Prostate gland (tissue), 2 donors: ENCODE measurements around the gene NEO1. TPM values are rescaled to one million over a fixed set of nuclear protein-coding genes. Genes with fewer than 3 reads are reported as not detected.

Experiments used
- DNase-seq: peaks from one replicate; pipeline ENCODE4 v3.0.0-alpha.2; 2019; ENCODE audit warnings: low spot score
- H3K27ac ChIP-seq, 2 donors: fragments of 200-600 bp; sonication (generic); 2 replicates each; pipeline ENCODE4 v1.5.1; 2017 to 2019
- H3K27me3 ChIP-seq: fragments of 200-600 bp; sonication (generic); replicated peaks from 2 replicates; pipeline ENCODE4 v1.5.1; 2019; ENCODE audit not compliant: insufficient read depth
- H3K36me3 ChIP-seq, 2 donors: fragments of 200-600 bp; sonication (generic); 1 replicate in 1 of 2; 2 replicates in 1 of 2; pipeline versions ENCODE4 v1.5.1 to v1.8.1; 2017 to 2019
- H3K4me1 ChIP-seq: fragments of 200-600 bp; sonication (generic); replicated peaks from 2 replicates; pipeline ENCODE4 v1.5.1; 2019
- H3K4me3 ChIP-seq, 2 donors: fragments of 200-600 bp; sonication (generic); 2 replicates each; pipeline ENCODE4 v1.5.1; 2017 to 2019
- H3K9me3 ChIP-seq: fragments of 200-600 bp; sonication (generic); 2 replicates; pipeline ENCODE4 v1.5.1; 2017
- CTCF ChIP-seq, 4 experiments: fragments of 200-600 bp in 2 of 4; fragments of 450-650 bp in 2 of 4; sonication (generic) in 2 of 4; IDR thresholded peaks; 1 replicate in 3 of 4; 2 replicates in 1 of 4; pipeline ENCODE4 v1.5.1; 2016 to 2019; ENCODE audit warnings: antibody characterized with exemption in 4 of 4, mild to moderate bottlenecking in 2 of 4, moderate library complexity in 2 of 4
- POLR2A ChIP-seq: fragments of 450-650 bp; IDR thresholded peaks from one replicate; pipeline ENCODE4 v1.6.1; 2016; ENCODE audit warnings: antibody characterized with exemption, mild to moderate bottlenecking
- POLR2AphosphoS5 ChIP-seq: sonication (generic); formaldehyde crosslinking; IDR thresholded peaks from one replicate; pipeline ENCODE4 v1.6.1; 2017; ENCODE audit warnings: antibody characterized with exemption
- WGBS: methylation state at CpG from one replicate; pipeline ENCODE4 v1.1.5; 2018; 5-methylcytosine and 5-hydroxymethylcytosine counted together
- intact Hi-C: fragments of 100-400 bp; cut with DNase I; formaldehyde crosslinking; loops from one replicate; pipeline ENCODE4 v1.14.2; 2022
- total RNA-seq, 2 donors: library from RNA; depleted of rRNA; stranded (reverse); fragments of >200 nt; gene quantifications; one replicate each; pipeline ENCODE4 v1.1.0, GENCODE V29; 2016

The NEO1 gene
- total RNA-seq, 2 donors from 2014 or later: 75.0 to 80.7 TPM

GRCh38 chr15:73323374-73323955 lies 271.2 kb downstream of the NEO1 start:
- H3K4me1 ChIP-seq: no peaks in the 10 kb centered on the region
- H3K4me3 ChIP-seq: no peak overlapping the region
- DNase-seq: no peak
- H3K27me3 ChIP-seq: no peaks in the 10 kb centered on the region
- H3K27ac ChIP-seq: no peak overlapping the region
- 91% methylated on average over 30 of the region's 30 CpGs for WGBS
- TF ChIP-seq CTCF (IDR thresholded peaks at IDR 0.05) (no peak), POLR2A (no peak), POLR2AphosphoS5 (no peak)
- intact Hi-C loops: no loop called here
- no peaks in the 10 kb centered on the region for H3K36me3 ChIP-seq
- no peaks in the 10 kb centered on the region for H3K9me3 ChIP-seq

GRCh38 chr15:73323956-73324355 lies 271.7 kb downstream of the NEO1 start:
- Histone ChIP-seq H3K4me1 (no peaks in the 10 kb centered on the region), H3K9me3 (no peaks in the 10 kb centered on the region), H3K27ac (no peak overlapping the region), H3K27me3 (no peaks in the 10 kb centered on the region), H3K36me3 (no peaks in the 10 kb centered on the region), H3K4me3 (no peak overlapping the region)
- no peak for TF ChIP-seq CTCF (IDR thresholded peaks at IDR 0.05)
- DNase-seq: no peak
- intact Hi-C loops: no loop called here
- WGBS: 94% methylated on average over 16 of the region's 16 CpGs

GRCh38 chr15:73324496-73325170 lies 272.4 kb downstream of the NEO1 start:
- DNase-seq: no peak
- intact Hi-C loops: no loop called here
- TF ChIP-seq POLR2A (no peak), CTCF (IDR thresholded peaks at IDR 0.05) (no peak), POLR2AphosphoS5 (no peak)
- Histone ChIP-seq H3K27ac (no peak overlapping the region), H3K27me3 (no peaks in the 10 kb centered on the region), H3K9me3 (no peaks in the 10 kb centered on the region), H3K4me3 (no peak overlapping the region), H3K4me1 (no peaks in the 10 kb centered on the region), H3K36me3 (no peaks in the 10 kb centered on the region)
- 87% methylated on average over 16 of the region's 16 CpGs for WGBS

GRCh38 chr15:73325191-73325861 lies 273.1 kb downstream of the NEO1 start:
- WGBS: 72% methylated on average over 29 of the region's 29 CpGs
- Histone ChIP-seq H3K9me3 (no peaks in the 10 kb centered on the region), H3K4me1 (no peaks in the 10 kb centered on the region), H3K36me3 (no peaks in the 10 kb centered on the region), H3K27me3 (no peaks in the 10 kb centered on the region), H3K27ac (no peak overlapping the region), H3K4me3 (no peak overlapping the region)
- DNase-seq: no peak
- TF ChIP-seq POLR2A (no peak), CTCF (IDR thresholded peaks at IDR 0.05) (no peak)
- intact Hi-C loops: no loop called here

GRCh38 chr15:73326157-73326556 lies 273.9 kb downstream of the NEO1 start:
- H3K9me3 ChIP-seq: no peaks in the 10 kb centered on the region
- no peaks in the 10 kb centered on the region for H3K4me1 ChIP-seq
- 52% methylated on average over 4 of the region's 4 CpGs for WGBS
- no peak for TF ChIP-seq POLR2A
- no peak for TF ChIP-seq POLR2AphosphoS5
- no peak for TF ChIP-seq CTCF (IDR thresholded peaks at IDR 0.05)
- DNase-seq: no peak
- intact Hi-C loops: no loop called here
- H3K4me3 ChIP-seq: no peak overlapping the region
- no peaks in the 10 kb centered on the region for H3K36me3 ChIP-seq
- no peak overlapping the region for H3K27ac ChIP-seq
- H3K27me3 ChIP-seq: no peaks in the 10 kb centered on the region
